Activated CD4-positive, alpha-beta memory T cell treated with anti-CD3 and anti-CD28 coated beads for 36 hours (primary cell): ENCODE measurements around the gene CABLES2. TPM values are rescaled to one million over a fixed set of nuclear protein-coding genes. Genes with fewer than 3 reads are reported as not detected.

Source experiments
- CTCF ChIA-PET: fragments of 350-600 bp; sonication (Branson Sonifier 250); formaldehyde crosslinking; loops from one replicate; lab custom pipeline; 2021; ENCODE audit warnings: antibody characterized with exemption, inconsistent platforms; lab: Charles Lee
- POLR2A ChIA-PET: fragments of 350-600 bp; sonication (Branson Sonifier 250); formaldehyde crosslinking; loops from one replicate; lab custom pipeline; 2021; ENCODE audit warnings: antibody characterized with exemption; lab: Charles Lee
- DNase-seq: peaks from one replicate; pipeline ENCODE4 v3.0.0-alpha.2; 2020
- H3K27ac Mint-ChIP-seq: one replicate; pipeline ENCODE4 v1.8.0; 2021; ENCODE audit warnings: mixed read lengths
- H3K27me3 Mint-ChIP-seq: one replicate; pipeline ENCODE4 v1.8.0; 2021; ENCODE audit warnings: mixed read lengths
- H3K36me3 Mint-ChIP-seq: one replicate; pipeline ENCODE4 v1.8.0; 2021; ENCODE audit warnings: mixed read lengths
- H3K4me1 Mint-ChIP-seq: one replicate; pipeline ENCODE4 v1.8.0; 2021; ENCODE audit warnings: low read depth, mixed read lengths
- H3K4me3 Mint-ChIP-seq: one replicate; pipeline ENCODE4 v1.8.0; 2021; ENCODE audit warnings: mild to moderate bottlenecking, mixed read lengths
- H3K9me3 Mint-ChIP-seq: one replicate; pipeline ENCODE4 v1.8.0; 2021; ENCODE audit warnings: mixed read lengths
- intact Hi-C: fragments of 100-400 bp; cut with micrococcal nuclease; formaldehyde crosslinking; loops from one replicate; pipeline ENCODE4 v1.15.1; 2023
- total RNA-seq, 2 experiments: library from RNA; stranded (reverse); gene quantifications; one replicate each; pipeline ENCODE4 v1.2.3, GENCODE V29; 2021

The CABLES2 gene
- total RNA-seq, 2 experiments from 2014 or later = 7.8 to 8.2 TPM

DNA sequence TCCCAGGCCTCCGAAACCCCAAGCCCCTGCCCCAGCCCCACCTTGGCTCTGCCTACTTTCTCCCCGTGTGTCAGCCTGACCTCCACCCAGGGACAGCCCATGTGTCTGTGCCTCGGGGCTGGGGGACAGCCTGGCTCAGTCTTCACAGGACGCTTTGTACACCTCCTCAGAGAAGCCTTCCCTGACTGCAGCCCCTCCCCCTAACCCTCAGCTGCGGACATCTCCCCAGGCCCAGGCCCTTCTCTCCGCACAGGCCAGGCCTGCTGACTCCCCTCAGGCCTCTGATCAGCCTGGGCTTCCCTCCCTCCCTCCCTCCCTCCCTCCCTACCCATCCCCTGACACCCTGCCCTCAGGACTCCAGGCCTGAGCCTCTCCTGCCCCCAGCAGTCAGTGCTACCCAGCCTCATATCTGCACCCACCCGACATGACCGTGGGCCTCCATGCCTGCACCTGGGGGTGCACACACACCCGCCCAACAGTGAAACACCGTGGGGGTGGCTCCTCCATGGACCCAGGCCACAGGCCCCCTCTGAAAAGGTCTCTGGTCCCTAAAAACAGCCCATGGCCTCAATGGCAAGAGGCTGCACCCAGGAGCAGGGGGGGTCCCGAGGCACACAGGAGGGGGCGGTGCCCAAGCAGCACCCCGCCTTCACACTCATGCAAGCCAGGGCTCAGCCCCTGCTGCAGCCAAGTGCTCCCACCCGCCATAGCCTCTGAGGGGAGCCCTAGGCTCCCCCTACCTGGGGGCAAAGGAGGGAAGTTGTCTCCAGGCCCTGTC lies 52.9 kb downstream of the CABLES2 start:
- Mint-ChIP-seq H3K27ac (no peak overlapping the region), H3K4me3 (no peak overlapping the region), H3K9me3 (peaks cover 2% of the 10 kb centered on the region), H3K27me3 (peaks cover 3% of the 10 kb centered on the region), H3K4me1 (no peaks in the 10 kb centered on the region), H3K36me3 (no peaks in the 10 kb centered on the region)
- ChIA-PET CTCF (no interaction called here), POLR2A (no interaction called here)
- no peak for DNase-seq
- intact Hi-C loops = no loop called here

DNA sequence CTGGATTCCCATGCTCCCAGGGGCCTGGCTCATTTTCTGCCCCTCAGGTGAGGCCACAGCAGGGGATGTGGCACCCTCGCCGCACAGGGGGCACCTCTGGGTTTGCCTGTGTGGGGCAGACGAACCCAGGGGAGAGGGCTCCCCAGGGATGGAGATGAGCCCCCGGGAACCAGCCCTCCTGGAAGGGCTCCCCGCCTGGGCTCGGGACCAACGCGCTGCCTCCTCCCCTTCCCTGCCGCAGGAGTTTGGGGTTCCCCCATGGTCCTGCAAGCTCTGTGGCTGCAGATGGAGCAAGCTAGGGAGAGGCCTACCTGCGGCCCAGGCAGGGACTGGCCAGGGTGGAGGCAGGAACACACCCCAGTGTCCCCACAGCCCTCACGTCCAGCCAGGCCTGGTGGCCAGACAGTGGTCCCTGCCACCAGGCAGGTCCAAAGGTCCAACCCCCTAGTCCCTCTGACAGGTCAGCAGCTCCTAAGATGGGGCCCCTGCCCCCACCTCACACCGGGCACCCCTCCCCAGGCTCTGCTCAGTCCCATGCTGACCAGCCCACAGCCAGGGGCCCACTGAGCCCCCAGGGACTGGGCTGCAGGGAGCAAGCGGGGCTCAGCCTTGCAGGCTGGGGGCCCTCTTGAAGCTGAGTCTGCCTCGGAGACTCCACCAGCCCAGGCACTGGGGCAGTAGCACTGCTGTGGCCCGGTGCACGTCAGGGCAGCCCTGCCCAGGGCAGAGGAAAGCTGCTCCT lies 53.6 kb downstream of the CABLES2 start:
- CTCF ChIA-PET = no interaction called here
- H3K27me3 Mint-ChIP-seq = peaks cover 2% of the 10 kb centered on the region
- no peaks in the 10 kb centered on the region for H3K36me3 Mint-ChIP-seq
- no peak for DNase-seq
- POLR2A ChIA-PET = no interaction called here
- intact Hi-C loops = no loop called here
- H3K4me3 Mint-ChIP-seq = no peak overlapping the region
- H3K27ac Mint-ChIP-seq = no peak overlapping the region
- no peaks in the 10 kb centered on the region for H3K4me1 Mint-ChIP-seq
- peaks cover 6% of the 10 kb centered on the region for H3K9me3 Mint-ChIP-seq

DNA sequence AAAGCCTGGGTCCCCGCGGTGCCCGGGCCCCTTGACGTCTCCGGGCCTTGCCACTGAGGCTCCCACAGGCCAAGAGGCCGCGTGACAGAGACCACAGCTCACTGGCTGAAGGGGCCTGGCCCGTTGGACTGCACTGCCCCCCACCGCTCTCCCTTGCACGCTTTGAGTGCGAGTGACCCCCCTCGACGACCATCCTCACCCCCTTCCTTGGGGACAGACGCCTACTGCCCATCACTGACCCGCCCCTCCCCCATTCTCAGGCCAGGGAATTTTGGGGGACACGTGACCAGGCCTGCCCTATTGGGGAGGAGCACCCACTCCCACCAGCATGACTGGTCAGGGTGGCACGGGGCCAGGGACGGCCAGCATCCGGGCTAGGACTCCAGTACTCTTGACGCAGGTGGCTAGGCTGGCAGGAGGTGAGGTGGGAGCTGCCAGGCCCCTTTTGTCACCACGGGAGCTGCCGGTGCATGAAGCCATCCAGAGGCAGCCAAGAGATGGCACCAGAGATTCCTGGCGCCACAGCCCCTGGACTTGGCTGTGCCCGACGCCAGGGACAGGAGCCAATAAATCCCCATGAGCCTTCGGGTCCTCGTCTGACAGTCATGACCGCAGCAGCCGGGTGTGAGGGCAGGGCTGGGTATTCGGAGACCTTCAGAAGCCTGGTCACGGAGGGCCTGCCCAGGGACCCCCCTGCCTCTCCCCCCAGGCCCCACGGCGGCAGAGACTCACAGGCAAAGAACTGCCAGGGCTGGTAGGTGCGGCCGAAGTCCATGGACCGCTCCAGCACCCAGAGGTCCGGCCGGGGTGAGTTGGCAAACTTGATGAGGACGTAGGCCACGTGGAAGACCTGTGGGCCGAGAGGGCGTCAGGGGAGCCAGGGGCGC lies 54.4 kb downstream of the CABLES2 start:
- intact Hi-C loops = no loop called here
- peaks cover 2% of the 10 kb centered on the region for H3K27me3 Mint-ChIP-seq
- CTCF ChIA-PET = no interaction called here
- POLR2A ChIA-PET = no interaction called here
- DNase-seq = no peak
- no peaks in the 10 kb centered on the region for H3K36me3 Mint-ChIP-seq
- H3K27ac Mint-ChIP-seq = no peak overlapping the region
- peaks cover 11% of the 10 kb centered on the region for H3K9me3 Mint-ChIP-seq
- H3K4me1 Mint-ChIP-seq = no peaks in the 10 kb centered on the region
- no peak overlapping the region for H3K4me3 Mint-ChIP-seq

DNA sequence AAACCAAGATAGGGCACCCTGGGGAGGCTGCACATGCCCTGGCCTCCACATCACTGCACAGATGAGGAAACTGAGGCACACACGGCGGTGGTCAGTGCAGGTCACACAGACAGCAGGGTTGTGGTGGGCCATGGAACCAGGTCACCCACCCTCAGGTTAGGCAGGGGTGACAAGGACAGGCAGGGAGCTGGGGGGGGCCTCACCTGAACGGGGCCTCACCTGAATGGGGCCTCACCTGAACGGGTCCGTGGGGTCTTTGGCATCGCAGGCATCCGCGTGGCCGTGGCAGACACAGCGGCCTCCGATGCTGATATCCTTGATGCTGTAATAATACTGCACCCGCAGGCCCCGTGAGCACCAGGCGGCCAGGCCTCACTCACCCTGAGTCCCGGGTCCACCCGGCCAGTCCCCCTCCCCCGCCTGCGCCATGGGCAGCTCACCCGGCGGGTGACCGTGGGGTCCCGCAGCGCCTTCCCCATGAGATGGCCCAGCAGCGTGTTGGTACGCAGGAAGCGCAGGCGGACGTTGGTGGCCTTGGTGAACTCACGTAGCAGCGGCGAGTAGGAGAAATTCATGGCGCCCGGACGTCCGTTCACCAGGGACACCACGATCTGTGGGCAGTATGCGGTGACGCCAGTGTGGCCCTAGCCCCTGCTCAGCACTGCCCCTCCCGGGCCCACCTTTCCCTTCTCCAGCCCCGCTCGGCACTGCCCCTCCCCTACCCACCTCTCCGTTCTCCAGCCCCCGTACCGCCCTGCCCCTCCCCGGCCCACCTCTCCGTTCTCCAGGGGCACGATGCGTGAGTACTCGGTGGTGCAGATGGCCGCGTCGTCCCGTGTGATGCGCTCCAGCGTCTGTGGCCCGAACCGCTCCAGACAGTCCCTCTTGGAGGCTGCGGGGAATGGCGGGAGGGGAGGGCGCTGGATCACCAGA lies 55.4 kb downstream of the CABLES2 start:
- peaks cover 11% of the 10 kb centered on the region for H3K9me3 Mint-ChIP-seq
- peaks cover 2% of the 10 kb centered on the region for H3K27me3 Mint-ChIP-seq
- POLR2A ChIA-PET = no interaction called here
- H3K36me3 Mint-ChIP-seq = no peaks in the 10 kb centered on the region
- no peak overlapping the region for H3K4me3 Mint-ChIP-seq
- H3K27ac Mint-ChIP-seq = no peak overlapping the region
- CTCF ChIA-PET = no interaction called here
- intact Hi-C loops = no loop called here
- no peak for DNase-seq
- H3K4me1 Mint-ChIP-seq = no peaks in the 10 kb centered on the region

DNA sequence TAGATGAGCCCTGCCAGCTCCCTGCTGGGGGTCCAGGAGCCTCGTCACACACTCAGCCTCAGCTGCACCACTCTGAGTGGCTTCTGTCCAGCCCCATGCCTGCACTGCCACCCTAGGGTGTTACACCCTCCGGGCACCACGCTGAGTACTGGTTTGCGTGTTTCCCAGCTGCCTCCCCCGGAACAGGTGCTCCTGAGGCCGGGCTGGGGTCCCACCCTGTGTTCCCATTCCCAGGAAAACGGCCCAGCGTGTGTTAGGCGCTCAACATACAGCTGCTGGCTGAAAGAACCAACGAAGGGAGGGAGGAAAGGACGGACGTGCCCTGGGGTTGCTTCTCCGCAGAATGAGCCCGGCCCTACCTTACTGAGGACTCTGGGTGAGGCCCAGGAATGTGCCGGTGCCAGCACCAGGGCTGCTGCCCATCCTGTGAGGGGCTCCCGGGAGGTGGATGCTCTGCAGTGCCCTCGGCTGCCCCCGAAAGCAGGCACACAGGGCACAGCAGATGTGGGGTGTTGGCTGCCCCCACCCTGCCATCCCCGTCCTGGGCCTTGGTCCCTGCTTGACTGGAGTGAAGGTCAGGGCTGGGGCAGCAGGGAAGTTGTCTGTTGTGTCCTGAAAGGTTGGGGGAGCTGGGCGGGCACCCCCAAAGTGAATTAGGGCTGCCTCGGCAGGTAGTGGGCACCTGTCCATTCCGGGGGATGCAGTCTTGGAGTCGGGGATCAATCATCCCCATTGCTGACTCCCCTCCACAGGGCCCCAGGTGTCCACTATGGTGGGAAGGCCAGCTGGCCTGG lies 56.3 kb downstream of the CABLES2 start:
- no peaks in the 10 kb centered on the region for H3K4me1 Mint-ChIP-seq
- peaks cover 11% of the 10 kb centered on the region for H3K9me3 Mint-ChIP-seq
- H3K27me3 Mint-ChIP-seq = no peaks in the 10 kb centered on the region
- CTCF ChIA-PET = no interaction called here
- intact Hi-C loops = no loop called here
- H3K36me3 Mint-ChIP-seq = no peaks in the 10 kb centered on the region
- H3K4me3 Mint-ChIP-seq = no peak overlapping the region
- DNase-seq = no peak
- no peak overlapping the region for H3K27ac Mint-ChIP-seq
- POLR2A ChIA-PET = no interaction called here

DNA sequence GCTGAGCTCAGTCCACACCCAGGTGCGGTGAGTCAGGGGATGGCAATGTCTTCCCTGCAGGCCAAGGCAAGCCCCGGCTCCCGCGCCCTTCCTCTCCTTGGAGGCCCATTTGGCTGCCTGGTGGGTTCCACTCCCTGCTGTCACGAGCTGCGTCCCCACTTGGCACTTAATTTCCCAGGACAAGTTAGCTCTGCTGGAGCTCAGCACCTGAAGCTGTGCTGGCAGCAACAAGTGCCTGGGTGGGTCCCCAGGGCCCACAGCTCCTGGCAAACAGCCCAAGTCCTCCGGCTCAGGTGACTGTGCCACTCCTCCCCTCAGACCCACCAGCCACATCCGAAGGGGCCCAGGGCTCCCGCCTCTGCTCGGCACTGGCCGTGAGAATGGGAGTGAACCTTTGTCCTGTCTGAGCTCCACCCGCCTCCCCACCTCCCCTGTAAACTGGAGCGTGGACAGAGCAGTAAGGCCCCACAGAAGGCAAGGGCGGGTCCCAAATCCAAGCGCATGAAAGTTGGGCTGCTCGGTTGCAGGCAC lies 56.9 kb downstream of the CABLES2 start:
- Mint-ChIP-seq H3K36me3 (no peaks in the 10 kb centered on the region), H3K4me1 (no peaks in the 10 kb centered on the region), H3K4me3 (no peak overlapping the region), H3K27me3 (no peaks in the 10 kb centered on the region), H3K9me3 (peaks cover 11% of the 10 kb centered on the region), H3K27ac (no peak overlapping the region)
- ChIA-PET CTCF (no interaction called here), POLR2A (no interaction called here)
- intact Hi-C loops = no loop called here
- no peak for DNase-seq

DNA sequence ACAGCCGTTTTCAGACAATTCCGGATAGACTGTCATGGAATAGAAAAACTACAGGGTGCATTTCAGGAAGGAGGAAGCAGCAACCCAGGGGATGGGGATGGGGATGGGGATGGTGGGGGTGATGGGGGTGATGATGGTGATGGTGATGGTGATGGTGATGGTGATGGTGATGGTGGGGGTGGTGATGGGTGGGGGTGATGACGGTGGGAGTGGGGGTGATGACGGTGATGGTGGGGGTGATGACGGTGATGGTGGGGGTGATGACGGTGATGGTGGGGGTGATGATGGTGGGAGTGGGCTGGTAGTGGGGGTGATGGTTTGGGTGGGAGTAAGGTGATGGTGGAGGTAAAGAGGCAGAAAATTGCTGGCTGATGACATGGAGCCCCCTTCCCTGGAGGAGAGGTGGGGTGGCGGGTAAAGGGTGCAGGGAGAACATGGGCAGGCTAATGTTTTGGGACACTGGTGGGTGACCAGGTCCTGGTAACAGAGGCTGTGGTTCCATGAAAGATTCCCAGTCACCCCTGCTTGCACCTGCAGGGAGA lies 57.5 kb downstream of the CABLES2 start:
- Mint-ChIP-seq H3K9me3 (peaks cover 11% of the 10 kb centered on the region), H3K27me3 (no peaks in the 10 kb centered on the region), H3K27ac (no peak overlapping the region), H3K4me3 (no peak overlapping the region), H3K4me1 (no peaks in the 10 kb centered on the region), H3K36me3 (no peaks in the 10 kb centered on the region)
- DNase-seq = no peak
- intact Hi-C loops = no loop called here
- ChIA-PET POLR2A (no interaction called here), CTCF (no interaction called here)

DNA sequence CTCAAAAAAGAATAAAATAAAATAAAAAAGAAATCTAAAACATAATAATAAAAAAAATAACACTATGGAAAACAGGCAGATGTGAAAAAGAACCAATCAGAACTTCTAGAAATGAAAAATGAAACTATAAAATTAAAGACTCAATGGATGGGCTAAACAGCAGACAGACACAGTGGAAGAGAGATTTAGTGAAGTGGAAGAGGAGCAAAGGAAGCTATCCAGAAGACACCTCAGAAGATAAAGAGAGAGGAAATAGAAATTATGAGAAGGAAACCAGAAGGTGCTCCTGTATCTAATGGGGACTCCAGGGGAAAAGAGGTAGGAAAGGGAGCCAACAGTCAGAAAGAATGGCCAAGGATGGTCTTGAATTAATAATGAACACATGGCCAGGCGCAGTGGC lies 58.5 kb downstream of the CABLES2 start:
- no peak for DNase-seq
- no peaks in the 10 kb centered on the region for H3K27me3 Mint-ChIP-seq
- H3K36me3 Mint-ChIP-seq = no peaks in the 10 kb centered on the region
- H3K4me3 Mint-ChIP-seq = no peak overlapping the region
- ChIA-PET CTCF (no interaction called here), POLR2A (no interaction called here)
- intact Hi-C loops = no loop called here
- no peak overlapping the region for H3K27ac Mint-ChIP-seq
- H3K9me3 Mint-ChIP-seq = peaks cover 11% of the 10 kb centered on the region
- H3K4me1 Mint-ChIP-seq = no peaks in the 10 kb centered on the region

- no peak for DNase-seq
- no peaks in the 10 kb centered on the region for H3K4me1 Mint-ChIP-seq
- H3K27ac Mint-ChIP-seq = no peak overlapping the region
- POLR2A ChIA-PET = no interaction called here
- no peaks in the 10 kb centered on the region for H3K36me3 Mint-ChIP-seq
- H3K27me3 Mint-ChIP-seq = no peaks in the 10 kb centered on the region
- intact Hi-C loops = no loop called here
- CTCF ChIA-PET = interaction anchor here (0.7 kb wide), 1 partner anchor 48 kb away, joined by 3 read pairs; no protein-coding TSS in a partner anchor
- no peak overlapping the region for H3K4me3 Mint-ChIP-seq
- peaks cover 11% of the 10 kb centered on the region for H3K9me3 Mint-ChIP-seq
Measured at GRCh38 chr20:62347445-62347844, 59.6 kb downstream of the CABLES2 start.

- CTCF ChIA-PET = interaction anchor here (0.7 kb wide), 1 partner anchor 48 kb away, joined by 3 read pairs; no protein-coding TSS in a partner anchor
- no peak overlapping the region for H3K27ac Mint-ChIP-seq
- POLR2A ChIA-PET = no interaction called here
- H3K27me3 Mint-ChIP-seq = no peaks in the 10 kb centered on the region
- H3K4me3 Mint-ChIP-seq = no peak overlapping the region
- peaks cover 11% of the 10 kb centered on the region for H3K9me3 Mint-ChIP-seq
- DNase-seq = no peak
- H3K36me3 Mint-ChIP-seq = no peaks in the 10 kb centered on the region
- intact Hi-C loops = no loop called here
- no peaks in the 10 kb centered on the region for H3K4me1 Mint-ChIP-seq
Measured at GRCh38 chr20:62347151-62347404, 60.0 kb downstream of the CABLES2 start.
